ENCODE data around the gene WRAP53. TPM values are rescaled to one million over a fixed set of nuclear protein-coding genes. Genes with fewer than 3 reads are reported as not detected.

The WRAP53 gene
- total and polyA plus RNA-seq, 9 donors = 1.1 to 10.1 (median 6.1) TPM

DNA sequence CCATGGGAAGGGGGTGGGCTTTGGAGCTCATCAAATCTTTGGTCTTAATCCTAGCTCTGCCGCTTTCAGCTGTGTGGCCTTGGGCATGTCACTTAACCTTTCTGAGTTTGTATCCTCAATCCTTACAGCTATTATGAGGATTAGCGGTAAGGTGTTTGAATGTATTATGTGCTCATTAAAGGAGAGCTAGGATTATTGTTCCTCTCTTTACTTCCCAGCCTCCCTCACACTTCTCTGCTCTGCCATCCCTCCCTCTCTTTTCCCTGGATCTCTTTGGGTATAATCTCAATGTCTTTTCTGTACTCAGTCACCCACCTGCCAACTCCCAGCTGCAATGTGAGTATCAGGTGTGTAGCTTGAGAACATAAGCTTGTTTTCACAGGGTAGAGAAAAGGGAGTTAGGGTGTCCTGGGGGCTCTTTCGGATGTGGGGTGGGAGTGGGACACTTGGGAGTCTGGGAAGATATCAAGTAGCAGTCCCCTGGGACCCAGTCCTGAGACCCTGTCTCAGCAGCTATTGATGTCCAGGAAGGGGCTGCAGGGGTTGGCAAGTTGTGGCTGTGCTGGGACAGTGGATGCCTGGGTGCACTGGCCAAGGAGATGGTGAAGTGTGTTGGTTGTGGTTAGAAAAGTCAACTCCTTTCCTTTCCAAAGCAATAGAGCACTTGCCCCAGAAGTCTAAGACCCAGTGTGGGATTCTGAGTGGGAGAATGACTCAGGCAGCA, 18.5 kb downstream of the WRAP53 start:
- H3K9me3 ChIP-seq = no peaks in the 10 kb centered on the region
- WGBS, 3 donors = 84 to 92% (median 91%) methylated on average over 3 of the region's 3 CpGs
- no peak for TF ChIP-seq POLR2A (IDR thresholded peaks at IDR 0.05)
- TF ChIP-seq, protein P1, sequence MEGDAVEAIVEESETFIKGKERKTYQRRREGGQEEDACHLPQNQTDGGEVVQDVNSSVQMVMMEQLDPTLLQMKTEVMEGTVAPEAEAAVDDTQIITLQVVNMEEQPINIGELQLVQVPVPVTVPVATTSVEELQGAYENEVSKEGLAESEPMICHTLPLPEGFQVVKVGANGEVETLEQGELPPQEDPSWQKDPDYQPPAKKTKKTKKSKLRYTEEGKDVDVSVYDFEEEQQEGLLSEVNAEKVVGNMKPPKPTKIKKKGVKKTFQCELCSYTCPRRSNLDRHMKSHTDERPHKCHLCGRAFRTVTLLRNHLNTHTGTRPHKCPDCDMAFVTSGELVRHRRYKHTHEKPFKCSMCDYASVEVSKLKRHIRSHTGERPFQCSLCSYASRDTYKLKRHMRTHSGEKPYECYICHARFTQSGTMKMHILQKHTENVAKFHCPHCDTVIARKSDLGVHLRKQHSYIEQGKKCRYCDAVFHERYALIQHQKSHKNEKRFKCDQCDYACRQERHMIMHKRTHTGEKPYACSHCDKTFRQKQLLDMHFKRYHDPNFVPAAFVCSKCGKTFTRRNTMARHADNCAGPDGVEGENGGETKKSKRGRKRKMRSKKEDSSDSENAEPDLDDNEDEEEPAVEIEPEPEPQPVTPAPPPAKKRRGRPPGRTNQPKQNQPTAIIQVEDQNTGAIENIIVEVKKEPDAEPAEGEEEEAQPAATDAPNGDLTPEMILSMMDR (IDR thresholded peaks at IDR 0.05) = no peak
- no peak for TF ChIP-seq EP300 (IDR thresholded peaks at IDR 0.05)
- H3K4me1 ChIP-seq (ENCODE audit: insufficient read depth) = peaks cover 7% of the 10 kb centered on the region
- no peak for DNase-seq
- H3K4me3 ChIP-seq = no peak overlapping the region
- no peaks in the 10 kb centered on the region for H3K27me3 ChIP-seq
- no peak overlapping the region for H3K27ac ChIP-seq
- H3K36me3 ChIP-seq = no peaks in the 10 kb centered on the region
- intact Hi-C loops (cut with DNase I) = no loop called here

- Histone ChIP-seq H3K4me1 (ENCODE audit: insufficient read depth) (peaks cover 7% of the 10 kb centered on the region), H3K27ac (no peak overlapping the region), H3K27me3 (no peaks in the 10 kb centered on the region), H3K36me3 (no peaks in the 10 kb centered on the region), H3K4me3 (no peak overlapping the region), H3K9me3 (no peaks in the 10 kb centered on the region)
- 84 to 92% (median 88%) methylated on average over 9 of the region's 9 CpGs for WGBS, 3 donors
- no peak for DNase-seq
- TF ChIP-seq, protein P1 (IDR thresholded peaks at IDR 0.05) = no peak
- no peak for TF ChIP-seq EP300 (IDR thresholded peaks at IDR 0.05)
- TF ChIP-seq POLR2A (IDR thresholded peaks at IDR 0.05) = no peak
- intact Hi-C loops (cut with DNase I) = no loop called here
These were observed 19.2 kb downstream of the WRAP53 start for GRCh38 chr17:7707446-7707845.

DNA sequence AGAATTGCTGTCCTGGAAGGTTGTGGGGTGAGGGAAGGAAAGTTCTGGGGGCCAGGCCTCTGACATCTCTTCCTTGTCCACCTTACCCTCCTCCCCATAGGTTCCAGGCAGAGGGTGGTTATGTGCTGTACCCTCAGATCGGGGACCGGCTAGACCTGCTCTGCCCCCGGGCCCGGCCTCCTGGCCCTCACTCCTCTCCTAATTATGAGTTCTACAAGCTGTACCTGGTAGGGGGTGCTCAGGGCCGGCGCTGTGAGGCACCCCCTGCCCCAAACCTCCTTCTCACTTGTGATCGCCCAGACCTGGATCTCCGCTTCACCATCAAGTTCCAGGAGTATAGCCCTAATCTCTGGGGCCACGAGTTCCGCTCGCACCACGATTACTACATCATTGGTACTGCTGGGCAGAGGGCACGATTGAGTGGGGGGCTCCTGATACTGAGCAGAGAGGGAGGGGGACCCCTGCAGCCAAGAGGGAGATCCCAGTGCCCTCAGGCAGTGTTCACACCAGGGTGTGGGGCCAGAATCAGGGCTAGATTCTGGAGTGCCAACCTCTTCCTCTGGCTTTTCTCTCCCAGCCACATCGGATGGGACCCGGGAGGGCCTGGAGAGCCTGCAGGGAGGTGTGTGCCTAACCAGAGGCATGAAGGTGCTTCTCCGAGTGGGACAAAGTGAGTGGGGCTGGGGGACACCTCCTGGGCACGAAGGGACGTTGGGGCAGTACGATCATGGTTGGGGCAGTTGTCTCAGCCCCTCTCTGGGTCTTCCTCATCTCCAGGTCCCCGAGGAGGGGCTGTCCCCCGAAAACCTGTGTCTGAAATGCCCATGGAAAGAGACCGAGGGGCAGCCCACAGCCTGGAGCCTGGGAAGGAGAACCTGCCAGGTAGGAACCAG, 19.8 kb downstream of the WRAP53 start:
- Histone ChIP-seq H3K9me3 (no peaks in the 10 kb centered on the region), H3K27me3 (no peaks in the 10 kb centered on the region), H3K4me3 (no peak overlapping the region), H3K36me3 (no peaks in the 10 kb centered on the region), H3K4me1 (ENCODE audit: insufficient read depth) (peaks cover 7% of the 10 kb centered on the region), H3K27ac (no peak overlapping the region)
- TF ChIP-seq POLR2A (IDR thresholded peaks at IDR 0.05) = no peak
- TF ChIP-seq, protein P1 (IDR thresholded peaks at IDR 0.05) = no peak
- WGBS, 3 donors = 86 to 88% (median 87%) methylated on average over 22 of the region's 22 CpGs
- DNase-seq = no peak
- intact Hi-C loops (cut with DNase I) = no loop called here

- H3K27me3 ChIP-seq = no peaks in the 10 kb centered on the region
- no peak overlapping the region for H3K27ac ChIP-seq
- no peaks in the 10 kb centered on the region for H3K9me3 ChIP-seq
- peaks cover 4% of the 10 kb centered on the region for H3K4me1 ChIP-seq (ENCODE audit: insufficient read depth)
- intact Hi-C loops (cut with DNase I) = no loop called here
- 84 to 88% (median 86%) methylated on average over 11 of the region's 11 CpGs for WGBS, 3 donors
- no peaks in the 10 kb centered on the region for H3K36me3 ChIP-seq
- TF ChIP-seq, protein P1 (IDR thresholded peaks at IDR 0.05) = no peak
- no peak for TF ChIP-seq EP300 (IDR thresholded peaks at IDR 0.05)
- TF ChIP-seq POLR2A (IDR thresholded peaks at IDR 0.05) = no peak
- no peak for DNase-seq
- no peak overlapping the region for H3K4me3 ChIP-seq
These were observed 20.8 kb downstream of the WRAP53 start for GRCh38 chr17:7709031-7709430.
